ACHN (cell line): ENCODE results near the gene PLCH1.
"Not testable (repeated sequence)": the region's sequence is repeated elsewhere in the genome, so short reads cannot be mapped to it uniquely, and the experiment has no call there.

Source experiments
- DNase-seq: peaks from one replicate; pipeline ENCODE4 v3.0.0-alpha.2; 2015
- in situ Hi-C: cut with HindIII; loops from 2 replicates; pipeline ENCODE4 v1.10.0; 2017; ENCODE audit warnings: low sequenced_read_pairs, low pct_ligation_motif_present, low pct_unique_long_range_greater_than_20kb

The PLCH1 gene

DNA sequence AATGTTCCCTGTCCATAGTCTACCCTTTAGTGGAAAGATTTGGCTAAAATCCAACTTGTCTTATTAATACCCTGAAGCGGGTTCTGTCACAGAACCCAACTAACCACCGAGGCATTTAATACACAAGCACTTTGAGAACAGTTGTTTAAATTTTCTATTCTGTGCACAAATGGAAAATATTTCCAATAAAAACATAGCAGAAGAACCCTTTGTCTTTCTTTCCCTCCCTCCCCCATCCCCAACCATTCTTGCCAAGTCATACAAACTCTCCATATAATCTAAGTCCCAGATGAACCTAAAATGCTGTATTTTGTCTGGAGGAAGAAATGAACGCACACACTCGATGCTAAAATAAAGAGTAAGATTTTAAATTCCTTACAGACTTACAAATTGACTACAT, 324.5 kb downstream of the PLCH1 start:
- in situ Hi-C loops, result no loop called here

DNA sequence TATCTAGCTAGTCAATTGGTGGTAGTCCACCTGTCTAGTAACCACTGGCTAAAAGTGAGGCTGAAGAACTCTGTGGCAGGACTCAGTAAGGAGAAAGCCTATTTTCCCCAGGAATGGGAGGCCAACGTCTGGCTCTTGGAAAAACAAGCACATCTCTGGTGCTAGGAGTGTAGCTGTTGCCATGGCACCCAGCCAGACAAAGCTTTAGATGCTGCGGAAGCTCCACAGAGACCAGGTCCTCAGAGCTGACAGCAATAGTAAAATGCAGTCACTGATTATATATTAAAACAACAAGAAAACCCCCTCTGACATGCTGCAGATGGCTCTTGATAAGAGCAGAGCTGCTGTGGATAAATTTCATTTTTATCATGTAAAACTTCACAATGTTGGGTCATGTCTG, 326.5 kb downstream of the PLCH1 start:
- DNase-seq, result no peak
- in situ Hi-C loops, result no loop called here

More for the DNA sequence above, 324.5 kb downstream of the PLCH1 start:
- DNase-seq, result no peak

DNA sequence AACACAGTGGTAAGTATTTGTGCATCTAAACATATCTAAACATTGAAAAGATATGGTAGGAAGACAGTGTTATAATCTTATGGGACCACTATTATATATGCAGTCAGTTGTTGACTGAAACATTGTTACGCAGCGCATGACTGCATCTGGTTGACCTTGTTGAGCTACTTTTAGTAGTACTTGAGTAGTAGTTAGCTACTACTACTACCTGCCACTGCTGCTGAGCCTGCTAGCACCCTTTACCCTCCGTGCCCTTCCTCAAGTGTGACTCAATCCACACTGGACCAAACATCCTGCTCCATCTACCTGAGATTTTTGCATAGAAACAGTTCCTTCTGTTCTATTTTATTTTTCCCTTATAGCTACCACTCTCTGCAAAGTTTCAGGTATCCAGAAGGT, 327.8 kb downstream of the PLCH1 start:
- in situ Hi-C loops, result no loop called here
- DNase-seq, result no peak

DNA sequence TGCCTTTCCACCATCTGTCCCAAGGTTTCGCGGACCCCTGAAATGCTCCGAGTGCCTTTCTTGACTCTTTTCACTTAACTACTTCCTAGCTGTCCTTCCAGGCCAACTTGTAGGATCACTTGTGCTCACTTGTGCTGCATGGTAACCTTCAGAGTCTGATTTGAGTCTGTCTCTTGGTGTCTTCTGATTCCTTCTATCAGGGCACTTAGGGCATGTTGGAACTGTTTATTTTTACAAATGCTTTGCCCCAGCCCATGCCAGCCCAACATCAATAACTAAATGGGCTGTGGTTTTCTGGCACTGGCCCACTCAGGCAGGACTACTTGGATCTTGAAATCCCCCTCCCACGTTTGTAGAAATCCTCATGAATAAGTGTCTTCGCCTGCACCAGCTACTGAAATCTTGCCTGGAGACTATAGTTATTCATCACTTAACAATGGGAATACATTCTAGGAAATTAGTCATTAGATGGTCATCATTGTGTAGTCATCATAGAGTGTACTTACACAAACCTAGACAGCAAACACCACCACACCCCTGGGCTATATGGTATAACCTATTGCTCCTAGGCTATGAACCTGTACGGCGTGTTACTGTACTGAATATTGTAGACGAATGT, 328.3 kb downstream of the PLCH1 start:
- no peak for DNase-seq
- in situ Hi-C loops, result no loop called here

DNA sequence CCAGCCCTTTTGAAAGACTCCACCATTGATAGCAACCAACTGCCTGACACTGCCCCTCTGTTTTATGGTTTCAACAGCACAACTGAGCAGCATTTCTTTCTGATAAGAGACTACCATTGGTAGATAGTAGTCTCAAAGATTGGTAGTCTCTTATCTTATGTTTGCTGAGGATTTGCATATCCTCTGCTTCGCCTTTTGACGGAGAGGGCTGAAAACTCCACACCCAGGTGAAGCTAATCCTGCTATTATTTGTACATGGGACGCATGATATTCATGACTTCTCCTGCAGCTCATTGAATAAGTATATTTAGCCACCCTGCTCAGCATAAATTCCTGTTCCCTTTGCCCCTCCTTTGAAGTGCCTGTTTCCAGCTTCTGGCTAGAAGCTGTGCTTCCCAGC, 332.0 kb downstream of the PLCH1 start:
- no peak for DNase-seq
- in situ Hi-C loops, result no loop called here

DNA sequence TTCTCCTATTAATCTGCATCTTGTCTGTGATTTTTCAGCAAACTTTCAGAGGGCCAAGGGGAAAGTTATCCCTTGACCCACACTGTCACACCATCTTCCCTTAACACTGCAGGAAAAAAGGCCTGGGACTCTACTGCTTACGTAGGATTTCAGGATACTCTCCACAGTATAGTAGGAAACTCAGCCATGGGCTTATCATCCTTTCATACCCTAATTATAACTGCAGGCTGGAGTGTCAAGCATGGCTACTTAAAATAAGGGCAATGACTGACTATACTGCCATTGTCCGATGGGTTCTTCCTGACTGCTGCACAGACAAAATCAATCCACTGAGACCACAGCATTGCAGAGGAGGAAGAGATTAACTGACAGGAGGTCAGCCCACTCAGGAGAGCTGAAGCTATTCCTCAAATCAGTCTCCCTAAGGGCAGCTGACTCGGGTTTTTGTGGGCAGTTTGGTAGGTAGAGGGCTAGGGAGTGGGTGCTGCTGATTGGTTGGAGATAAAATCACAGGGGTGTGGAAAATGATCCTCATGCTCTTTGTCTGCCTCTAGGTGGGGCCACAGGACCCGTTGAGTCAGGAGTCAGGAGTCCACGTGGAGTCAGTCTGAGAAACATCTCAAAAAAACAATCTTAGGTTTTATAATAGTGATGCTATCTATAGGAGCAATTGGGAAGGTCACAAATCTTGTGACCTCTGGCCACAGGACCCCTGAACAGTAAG, 333.2 kb downstream of the PLCH1 start:
- DNase-seq, result no peak
- in situ Hi-C loops, result no loop called here

DNA sequence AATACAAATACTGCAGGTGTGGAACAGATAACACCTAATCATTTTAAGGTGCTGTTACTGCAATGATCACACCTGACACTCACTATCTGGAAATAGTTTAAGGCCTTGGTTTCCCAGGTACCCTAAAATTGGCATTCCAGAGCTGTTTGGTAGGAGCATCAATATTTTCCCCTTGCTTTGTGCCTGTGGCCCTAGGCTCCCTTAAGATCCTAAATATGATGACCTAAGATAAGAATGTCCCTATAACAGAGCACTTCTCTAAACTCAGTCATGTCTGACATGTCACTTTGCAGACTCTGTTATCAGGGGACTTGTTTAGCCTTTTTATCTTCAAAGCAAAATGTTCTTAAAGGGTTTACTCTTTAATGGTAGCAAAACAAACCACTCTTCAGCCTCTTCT, 335.5 kb downstream of the PLCH1 start:
- no peak for DNase-seq
- in situ Hi-C loops, result no loop called here

DNA sequence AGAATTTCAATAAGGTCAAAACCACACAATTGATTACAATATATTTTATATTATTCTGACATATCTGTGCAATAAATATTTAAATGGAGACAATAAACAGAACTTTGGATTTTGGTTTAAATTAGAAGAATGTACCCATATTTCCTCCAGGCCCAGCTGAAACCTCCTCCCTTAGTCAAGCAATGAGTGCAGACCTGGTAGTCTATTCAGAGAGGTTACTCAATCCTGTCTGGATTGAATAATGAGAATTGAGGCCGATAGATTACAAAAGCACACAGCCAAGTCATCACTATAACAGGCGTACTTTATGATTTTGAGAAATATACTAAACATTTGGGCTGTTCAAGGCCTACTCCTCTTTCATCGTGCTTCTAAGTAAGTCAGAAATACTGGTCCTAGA, 336.9 kb downstream of the PLCH1 start:
- no peak for DNase-seq
- in situ Hi-C loops, result no loop called here

DNA sequence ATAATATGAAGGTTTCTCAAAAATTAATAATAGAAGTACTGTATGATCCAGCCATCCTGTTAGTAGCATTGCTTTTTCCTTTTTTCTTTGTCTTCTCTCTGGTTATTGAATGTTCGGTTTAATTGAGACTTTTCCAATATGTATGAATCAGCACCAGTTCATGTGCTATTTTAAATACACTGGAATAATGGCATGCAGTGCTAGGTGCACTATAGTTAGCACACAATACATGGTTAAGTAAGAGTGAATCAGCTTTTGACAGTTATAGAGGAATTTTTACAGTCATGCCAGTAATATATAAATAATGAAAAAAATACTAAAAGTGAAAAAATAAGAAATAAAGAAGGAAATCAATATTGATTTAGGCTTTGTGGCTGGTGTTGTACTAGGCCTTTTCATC, 337.5 kb downstream of the PLCH1 start:
- no peak for DNase-seq
- in situ Hi-C loops, result no loop called here

DNA sequence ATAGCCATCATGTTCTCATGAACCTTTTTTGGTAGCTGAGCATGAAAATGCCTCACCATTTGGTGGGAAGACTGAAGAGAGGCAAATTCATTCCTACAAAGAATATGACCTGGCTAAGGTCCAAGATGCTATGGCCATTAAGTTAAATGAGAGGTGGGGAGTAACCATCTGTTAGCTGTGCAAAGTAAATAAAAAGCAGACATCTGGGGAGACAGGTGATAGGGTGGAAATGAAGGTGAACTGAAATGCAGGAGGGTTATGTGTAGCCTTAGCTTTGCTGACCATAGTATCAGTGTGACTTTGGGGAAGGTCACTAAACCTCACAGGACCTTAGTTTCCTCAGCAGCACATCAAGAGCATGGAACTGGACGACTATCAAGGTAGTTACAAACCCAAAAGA, 340.4 kb downstream of the PLCH1 start:
- DNase-seq, result no peak
- in situ Hi-C loops, result no loop called here

DNA sequence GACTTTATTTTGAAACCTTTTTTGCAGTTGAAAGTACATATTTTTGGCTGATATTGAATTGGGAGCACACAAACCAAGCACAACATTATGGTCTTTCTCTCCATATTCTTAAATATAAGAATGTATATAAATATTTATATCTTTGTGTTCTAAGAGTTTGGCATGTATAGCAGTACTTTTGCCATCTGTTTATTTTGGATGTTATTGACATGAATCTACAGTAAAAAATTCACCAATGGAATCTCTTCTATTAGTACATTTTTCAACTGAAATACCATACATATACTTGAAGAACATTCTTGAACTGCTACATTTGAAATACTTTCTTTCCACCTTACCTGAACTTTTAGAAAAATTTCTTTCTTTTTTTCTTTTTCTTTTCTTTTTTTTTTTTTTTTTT, 342.2 kb downstream of the PLCH1 start:
- DNase-seq, result no peak
- in situ Hi-C loops, result no loop called here

DNA sequence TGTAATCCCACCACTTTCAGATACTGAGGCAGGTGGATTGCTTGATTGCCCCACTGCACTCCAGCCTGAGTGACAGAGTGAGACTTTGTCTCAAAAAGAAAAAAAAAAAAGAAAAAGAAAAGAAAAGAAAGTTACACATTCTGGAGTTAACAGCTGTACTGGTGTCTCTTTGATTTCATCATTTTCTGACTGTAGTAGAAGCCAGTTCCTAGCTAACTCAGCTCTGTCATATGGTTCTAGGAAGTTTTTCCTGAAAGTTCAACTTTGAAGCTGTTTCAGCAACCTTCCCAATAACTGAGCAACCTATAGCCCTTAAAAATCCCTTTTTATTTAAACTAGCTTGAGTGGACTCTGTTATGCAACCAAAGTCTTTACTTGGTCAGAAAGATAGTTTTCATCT, 346.8 kb downstream of the PLCH1 start:
- in situ Hi-C loops, result loop anchor here (25.0 kb wide), 1 partner anchor 314 kb away; no protein-coding TSS in a partner anchor
- DNase-seq, result no peak

DNA sequence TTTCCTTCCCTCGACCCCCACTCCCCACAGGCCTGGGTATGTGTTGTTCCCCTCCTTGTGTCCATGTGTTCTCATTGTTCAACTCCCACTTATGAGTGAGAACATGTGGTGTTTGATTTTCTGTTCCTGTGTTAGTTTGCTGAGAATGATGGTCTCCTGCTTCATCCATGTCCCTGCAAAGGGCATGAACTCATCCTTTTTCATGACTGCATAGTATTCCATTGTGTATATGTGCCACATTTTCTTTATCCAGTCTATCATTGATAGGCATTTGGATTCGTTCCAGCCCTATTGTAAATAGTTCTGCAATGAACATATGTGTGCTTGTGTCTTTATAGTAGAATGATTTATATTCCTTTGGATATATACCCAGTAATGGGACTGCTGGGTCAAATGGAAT, 350.0 kb downstream of the PLCH1 start:
- not testable (repeated sequence) for DNase-seq
- in situ Hi-C loops, result loop anchor here (25.0 kb wide), 1 partner anchor 317 kb away; no protein-coding TSS in a partner anchor

DNA sequence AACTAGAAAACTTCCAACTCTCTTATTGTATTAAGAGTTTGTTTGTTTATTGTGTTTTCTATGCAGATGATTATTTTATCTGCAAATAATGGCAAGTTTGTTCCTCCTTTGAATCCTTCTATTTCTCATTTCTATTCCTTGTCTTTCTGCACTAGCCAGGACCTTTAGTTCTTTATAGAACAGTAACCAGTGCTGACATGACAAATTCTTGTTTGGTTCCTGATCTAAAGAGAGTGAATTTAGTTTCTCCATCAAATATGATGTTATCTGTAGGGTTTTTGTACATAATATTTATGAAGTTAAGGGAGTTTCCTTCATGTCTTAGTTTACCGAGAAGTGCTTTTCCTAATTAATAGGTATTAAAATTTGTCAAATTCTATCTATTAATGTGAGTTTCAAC, 350.6 kb downstream of the PLCH1 start:
- no peak for DNase-seq
- in situ Hi-C loops, result loop anchor here (25.0 kb wide), 1 partner anchor 318 kb away; no protein-coding TSS in a partner anchor

DNA sequence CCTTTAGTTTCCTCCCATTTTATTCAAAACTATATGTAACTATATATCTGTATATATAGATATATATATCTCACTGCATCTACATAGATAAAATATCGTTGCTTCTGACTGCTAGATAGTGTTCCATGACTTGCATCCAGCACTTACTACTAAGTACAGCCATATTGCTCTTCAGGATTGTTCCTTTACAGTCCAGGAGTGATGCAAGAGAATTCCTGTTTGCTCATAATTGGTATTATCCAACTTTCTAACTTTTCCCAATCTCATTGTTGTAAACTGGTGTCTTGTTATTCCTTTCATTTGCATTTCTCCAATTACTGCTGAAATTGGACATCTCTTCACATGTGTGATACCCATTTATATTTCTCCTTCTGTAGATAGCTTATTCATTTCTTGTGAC, 351.6 kb downstream of the PLCH1 start:
- in situ Hi-C loops, result loop anchor here (25.0 kb wide), 1 partner anchor 319 kb away; no protein-coding TSS in a partner anchor
- no peak for DNase-seq

DNA sequence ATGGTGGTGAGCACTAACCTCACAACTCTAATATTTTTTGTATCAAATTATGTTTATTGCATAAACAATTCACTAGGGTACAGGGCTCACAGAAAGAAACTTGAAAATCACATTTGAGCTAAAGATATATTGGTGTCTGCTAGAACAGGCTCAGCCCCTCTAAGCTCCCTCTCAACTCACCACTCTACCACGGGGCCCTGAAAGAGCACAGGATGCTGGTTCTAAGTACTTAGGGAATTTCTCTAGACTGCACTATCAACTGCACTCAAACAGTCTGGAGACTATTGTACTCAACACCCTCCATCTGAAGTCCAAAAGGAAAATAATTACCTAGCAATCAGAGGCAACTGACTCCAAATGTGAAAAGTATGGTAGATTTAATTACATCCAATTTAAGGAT, 352.7 kb downstream of the PLCH1 start:
- in situ Hi-C loops, result loop anchor here (25.0 kb wide), 1 partner anchor 320 kb away; no protein-coding TSS in a partner anchor
- DNase-seq, result no peak

DNA sequence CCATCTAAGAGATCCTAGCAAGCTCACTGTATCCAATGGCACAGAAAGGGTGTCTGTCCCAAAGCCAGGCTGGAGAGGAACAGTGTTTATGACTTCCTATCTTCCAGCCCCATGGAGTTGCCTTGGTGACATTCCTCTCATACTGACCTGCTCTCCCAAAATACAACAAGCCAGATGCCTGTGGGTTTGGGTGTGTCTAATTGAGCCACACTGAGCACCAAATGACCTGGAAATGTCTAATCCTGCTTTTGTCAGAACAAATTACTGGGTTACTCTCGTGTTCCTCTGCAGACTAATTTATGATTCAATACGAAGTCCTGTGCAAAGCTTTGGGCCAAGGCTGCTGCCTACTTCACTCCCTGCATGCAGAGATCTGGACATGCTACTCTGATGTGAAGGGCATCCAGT, 353.3 kb downstream of the PLCH1 start:
- DNase-seq, result peak; percentile 15
- in situ Hi-C loops, result loop anchor here (25.0 kb wide), 1 partner anchor 321 kb away; no protein-coding TSS in a partner anchor

DNA sequence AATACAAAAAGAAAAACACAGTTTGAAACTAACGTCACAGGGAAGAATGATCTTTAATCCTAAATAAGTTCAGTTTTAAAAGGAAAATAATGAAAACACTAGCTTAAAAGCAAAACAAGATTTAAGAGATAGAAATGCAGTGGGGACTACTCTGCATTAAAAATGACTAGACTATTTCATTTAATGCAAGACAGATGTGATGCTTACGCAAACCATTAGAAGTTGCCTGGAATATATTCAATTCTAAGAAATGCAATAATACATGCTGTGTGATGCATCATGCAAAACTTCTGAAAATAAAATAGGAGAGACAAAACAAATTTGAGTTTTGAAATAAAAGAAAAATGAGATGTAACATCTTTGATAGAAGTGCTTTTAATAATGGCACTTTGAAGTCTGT, 353.8 kb downstream of the PLCH1 start:
- no peak for DNase-seq
- in situ Hi-C loops, result loop anchor here (25.0 kb wide), 1 partner anchor 321 kb away; no protein-coding TSS in a partner anchor

DNA sequence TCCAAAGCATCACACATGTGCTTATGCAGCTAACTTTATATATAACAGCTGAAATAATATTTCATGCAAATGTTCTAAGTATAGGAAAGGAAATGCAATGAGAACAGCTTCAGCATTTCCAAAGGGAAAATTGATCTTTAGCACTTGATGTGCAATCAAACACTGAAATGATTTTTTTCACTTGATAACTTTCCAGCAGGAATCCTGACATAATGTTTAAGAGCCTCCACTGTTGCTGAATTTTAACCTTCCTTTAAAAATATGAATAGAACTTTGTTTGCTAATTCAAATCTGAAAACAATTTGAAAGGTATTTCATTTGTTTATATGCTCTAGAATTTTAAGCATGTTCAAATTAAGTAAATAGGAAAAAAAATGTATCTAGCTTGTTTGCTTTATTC, 354.5 kb downstream of the PLCH1 start:
- in situ Hi-C loops, result loop anchor here (25.0 kb wide), 1 partner anchor 322 kb away; no protein-coding TSS in a partner anchor
- DNase-seq, result no peak

DNA sequence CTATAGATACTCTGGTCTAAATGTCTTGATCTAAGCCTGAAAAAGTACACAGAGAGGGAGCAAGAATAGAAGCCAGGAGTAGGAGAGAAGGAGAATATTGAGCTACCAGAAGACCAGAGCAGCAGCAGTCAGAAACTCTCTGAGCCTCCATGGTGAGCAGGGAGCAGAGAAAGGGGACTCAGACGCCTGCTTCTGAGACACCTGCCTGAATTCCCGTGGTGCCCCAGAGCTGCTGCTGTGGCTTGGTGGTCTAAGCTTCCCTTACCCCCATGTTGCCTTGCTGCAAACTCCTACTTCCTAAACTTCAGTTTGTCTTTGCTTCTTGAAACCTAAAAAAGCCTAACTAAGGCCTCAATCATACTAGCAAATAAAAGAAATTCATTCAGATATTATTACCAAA, 356.5 kb downstream of the PLCH1 start:
- in situ Hi-C loops, result loop anchor here (25.0 kb wide), 1 partner anchor 324 kb away; no protein-coding TSS in a partner anchor
- no peak for DNase-seq
